HG02852 (cell line): ENCODE results near the gene SUSD4.

Experiments
- ATAC-seq: cut with Tn5 transposase; IDR thresholded peaks from one replicate; pipeline ENCODE4 v1.9.1; 2021; ENCODE audit warnings: mild to moderate bottlenecking, moderate library complexity; ENCODE audit not compliant: unreplicated experiment

The SUSD4 gene

DNA sequence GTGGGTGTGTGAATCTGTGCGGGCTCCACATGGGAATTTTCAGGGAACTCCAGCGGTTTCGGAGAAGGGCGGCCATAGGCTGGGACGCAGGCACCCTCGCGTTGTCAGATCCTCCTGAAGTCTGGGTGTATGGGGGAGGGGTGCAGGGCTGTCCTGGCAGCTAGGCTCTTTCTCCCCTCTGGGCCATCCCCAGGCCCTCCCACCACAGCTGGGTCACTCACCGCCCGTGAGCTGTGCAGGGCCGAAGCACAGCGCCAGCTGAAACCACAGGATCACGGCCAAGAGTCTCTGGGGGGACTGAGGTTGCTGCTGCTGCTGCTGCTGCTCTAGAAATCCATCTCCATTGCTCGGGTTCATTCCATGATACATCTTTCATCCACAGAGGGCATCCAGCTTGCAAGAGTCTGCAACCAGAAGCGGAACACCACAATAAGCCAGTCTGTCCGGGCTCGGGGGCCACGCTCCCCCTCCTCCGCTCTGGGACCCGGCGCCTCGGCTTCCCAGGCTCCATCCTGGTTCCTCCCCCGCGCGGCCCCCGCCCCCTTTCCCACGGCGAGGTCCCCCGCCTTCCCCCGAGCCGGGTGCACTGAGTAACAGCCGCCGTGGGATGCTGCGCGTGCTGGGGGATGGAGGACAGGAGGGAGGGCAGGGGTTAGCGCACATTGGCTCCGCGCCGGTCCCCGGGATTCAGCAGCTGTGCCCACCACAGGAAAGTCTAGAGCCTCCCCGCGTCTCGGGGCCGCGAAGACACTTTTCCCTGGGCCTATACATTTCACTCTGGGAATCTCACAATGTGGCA lies 720 bp downstream of the SUSD4 start:
- ATAC-seq: no peak

GRCh38 chr1:223358826-223359225 lies 5.2 kb downstream of the SUSD4 start:
- ATAC-seq: no peak

DNA sequence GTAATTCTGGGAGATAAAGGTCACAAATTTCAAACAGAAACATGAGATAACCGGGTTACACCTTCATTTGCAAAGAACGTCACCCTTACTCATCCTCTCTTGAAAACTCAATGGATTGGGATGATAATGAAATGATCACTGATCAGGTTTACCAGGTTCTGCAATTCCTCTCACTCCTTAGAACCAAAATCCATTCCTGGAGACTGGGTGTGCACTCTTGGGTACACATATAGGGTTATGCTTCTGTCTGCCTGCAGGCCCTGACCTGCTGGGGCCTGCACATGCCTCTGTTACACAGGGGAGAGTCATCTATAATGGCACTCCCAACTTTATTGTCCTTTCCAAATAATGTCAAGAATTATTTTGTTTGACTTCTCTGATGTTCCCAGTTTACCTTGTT lies 8.3 kb downstream of the SUSD4 start:
- ATAC-seq: no peak

GRCh38 chr1:223353939-223354338 lies 10.0 kb downstream of the SUSD4 start:
- ATAC-seq: no peak

DNA sequence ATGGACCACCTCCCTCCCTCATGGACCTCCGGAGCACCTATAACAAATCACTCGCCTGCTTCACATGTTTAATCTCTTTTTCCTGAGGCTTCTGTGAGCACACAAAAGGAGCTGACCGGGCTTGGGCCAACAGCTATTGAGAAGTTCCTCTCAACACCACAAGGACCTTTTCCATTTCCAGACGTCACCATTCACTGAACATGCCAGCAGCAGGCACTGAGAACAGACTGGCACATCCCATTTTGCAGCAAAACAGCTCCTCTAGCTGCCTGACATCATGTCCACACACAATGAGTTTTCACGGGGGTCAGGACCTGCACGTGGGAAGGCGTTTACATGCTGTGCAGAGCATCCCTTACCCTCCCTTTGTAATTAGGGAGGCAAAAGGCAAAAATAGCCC lies 11.0 kb downstream of the SUSD4 start:
- ATAC-seq: no peak

DNA sequence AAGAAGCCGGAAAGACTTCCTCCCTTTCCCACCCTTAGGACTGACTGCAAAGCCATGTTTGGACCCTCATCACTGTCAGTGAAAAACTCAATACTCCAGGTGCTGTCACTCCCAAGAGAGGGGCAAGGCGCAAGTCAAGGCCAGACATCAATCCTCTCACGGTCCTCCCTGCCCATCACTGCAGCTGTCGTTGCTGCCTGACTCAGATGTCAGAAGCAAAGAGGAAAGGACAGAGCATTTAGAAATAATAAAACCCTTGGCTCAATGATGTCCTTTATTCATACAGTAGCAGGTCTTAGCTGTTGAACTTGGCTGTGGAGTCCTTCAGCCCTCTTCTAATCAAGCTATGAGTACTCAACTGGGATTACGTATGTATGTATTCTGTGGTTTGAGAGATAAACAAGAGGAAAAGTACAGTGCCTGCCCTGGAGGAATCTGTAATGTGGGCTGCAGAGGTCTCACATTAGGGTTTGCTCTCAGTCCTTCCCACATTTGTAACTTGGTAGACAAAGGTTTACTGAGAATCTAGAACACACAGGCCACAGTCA lies 13.5 kb downstream of the SUSD4 start:
- ATAC-seq: no peak

- no peak for ATAC-seq
Observed at GRCh38 chr1:223349241-223349640, 14.7 kb downstream of the SUSD4 start.

DNA sequence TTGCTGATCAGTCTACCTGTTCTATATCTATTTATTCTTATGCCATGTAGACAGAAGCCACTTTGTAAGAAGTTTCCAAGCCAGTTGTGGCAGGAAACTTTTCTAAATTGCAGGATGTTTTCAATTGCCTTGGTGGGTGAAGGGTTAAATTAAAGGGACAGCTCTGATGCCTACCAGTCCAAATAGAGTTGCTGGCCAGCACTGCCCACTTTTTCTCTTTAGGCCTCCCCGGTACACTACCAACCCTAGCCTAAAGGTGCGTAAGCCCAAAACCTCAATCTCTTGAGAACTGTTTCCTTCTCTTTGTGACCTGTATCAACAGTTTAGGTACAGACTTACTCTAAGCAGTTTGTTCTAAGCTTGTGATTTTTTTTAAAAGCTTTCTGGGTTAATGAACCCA lies 15.5 kb downstream of the SUSD4 start:
- ATAC-seq: no peak

DNA sequence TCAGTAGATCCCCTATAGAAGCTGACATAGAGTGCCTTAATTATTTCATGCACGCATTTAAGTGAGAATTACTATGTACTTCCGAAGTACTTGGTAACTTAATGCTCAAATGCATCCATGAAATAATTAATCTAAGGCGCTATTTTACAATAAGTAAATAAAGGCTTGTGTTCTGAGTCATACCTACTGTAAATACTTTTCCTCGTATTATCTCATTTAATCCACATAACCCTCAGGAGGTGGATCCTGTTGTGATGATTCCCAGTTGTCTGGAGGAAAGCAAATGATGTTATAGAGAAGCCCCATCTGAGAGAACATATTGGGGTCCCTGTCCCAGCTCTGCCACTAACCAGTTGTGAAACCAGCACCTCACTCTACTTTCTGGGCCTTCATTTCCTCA lies 16.4 kb downstream of the SUSD4 start:
- no peak for ATAC-seq

DNA sequence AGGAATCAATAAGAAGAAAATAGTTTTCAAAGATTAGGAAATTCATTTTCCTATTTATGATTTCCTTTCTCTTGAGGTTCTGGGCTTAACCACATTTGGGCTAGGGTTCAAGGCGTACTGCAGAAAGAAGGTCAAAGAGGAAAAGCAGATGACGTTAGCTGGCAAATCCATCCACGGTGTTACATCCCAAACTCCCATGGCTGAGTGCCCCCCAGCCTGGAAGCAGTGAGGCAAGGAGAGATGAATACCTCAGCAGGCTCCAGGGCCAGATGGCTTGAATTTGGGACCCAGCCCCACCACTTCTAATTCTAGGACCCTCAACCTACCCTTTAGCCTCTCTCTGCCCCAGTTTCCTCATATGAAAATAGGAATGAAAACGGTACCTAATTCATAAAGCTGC lies 17.7 kb downstream of the SUSD4 start:
- ATAC-seq: no peak

- ATAC-seq: no peak
Observed at GRCh38 chr1:223345720-223346119, 18.3 kb downstream of the SUSD4 start.

DNA sequence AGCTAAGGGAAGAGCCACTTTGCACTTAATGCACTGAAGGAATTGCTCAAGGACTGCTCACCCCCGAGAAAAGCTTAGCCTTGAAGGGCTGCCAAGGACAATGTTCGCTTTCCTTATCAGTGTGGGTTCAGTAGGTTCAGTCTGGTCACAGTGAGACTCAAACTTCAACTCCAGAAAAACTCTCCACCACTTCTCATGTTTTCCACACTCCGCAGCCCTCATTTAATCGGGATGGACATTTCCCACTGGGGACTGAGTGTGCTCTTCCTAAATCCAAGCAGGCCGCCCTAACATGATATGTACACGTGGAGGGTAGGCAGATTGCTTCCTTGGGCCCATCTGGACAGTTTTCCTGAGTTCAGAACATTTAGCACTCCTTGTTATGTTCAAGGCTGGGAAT lies 19.5 kb downstream of the SUSD4 start:
- ATAC-seq: no peak

DNA sequence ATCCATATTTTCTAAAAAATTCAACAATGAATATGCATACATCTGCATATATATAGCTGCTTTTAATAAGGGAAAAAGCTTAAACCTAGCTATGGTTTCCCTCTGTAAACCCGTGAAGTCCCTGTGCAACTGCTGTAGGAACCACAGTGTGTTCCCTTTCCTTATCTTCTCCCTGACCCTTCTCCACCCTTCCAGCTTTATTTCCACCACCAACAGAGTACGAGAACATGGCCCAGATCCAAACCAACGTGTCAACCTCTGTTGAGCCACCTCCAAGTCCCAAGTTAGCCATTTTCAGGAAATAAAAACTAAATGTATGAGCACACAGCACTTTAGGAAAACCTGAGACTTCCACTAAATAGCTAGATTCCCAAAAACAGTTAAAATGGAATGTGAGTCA lies 20.3 kb downstream of the SUSD4 start:
- no peak for ATAC-seq

- no peak for ATAC-seq
Observed at GRCh38 chr1:223341121-223341520, 22.9 kb downstream of the SUSD4 start.

- no peak for ATAC-seq
Observed at GRCh38 chr1:223340637-223341036, 23.3 kb downstream of the SUSD4 start.

DNA sequence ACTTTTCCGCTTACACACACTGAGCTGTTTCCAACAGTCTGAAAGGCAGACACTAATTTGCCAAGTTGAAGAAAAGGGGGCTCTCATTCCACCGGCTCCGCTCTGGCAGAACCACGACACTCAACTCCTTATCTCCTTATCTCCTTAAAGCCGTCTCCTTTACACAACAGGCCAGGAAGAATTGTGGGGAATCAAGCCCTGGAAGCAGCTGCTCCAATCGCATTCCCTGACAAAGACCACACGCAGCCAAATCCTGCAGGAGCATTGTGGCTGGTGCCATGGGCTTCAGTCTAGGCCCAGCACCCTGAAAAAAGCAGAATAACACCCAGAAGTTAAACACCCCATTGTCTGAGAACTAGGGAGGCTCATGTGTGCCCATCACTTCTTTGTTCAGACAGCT lies 24.1 kb downstream of the SUSD4 start:
- no peak for ATAC-seq

DNA sequence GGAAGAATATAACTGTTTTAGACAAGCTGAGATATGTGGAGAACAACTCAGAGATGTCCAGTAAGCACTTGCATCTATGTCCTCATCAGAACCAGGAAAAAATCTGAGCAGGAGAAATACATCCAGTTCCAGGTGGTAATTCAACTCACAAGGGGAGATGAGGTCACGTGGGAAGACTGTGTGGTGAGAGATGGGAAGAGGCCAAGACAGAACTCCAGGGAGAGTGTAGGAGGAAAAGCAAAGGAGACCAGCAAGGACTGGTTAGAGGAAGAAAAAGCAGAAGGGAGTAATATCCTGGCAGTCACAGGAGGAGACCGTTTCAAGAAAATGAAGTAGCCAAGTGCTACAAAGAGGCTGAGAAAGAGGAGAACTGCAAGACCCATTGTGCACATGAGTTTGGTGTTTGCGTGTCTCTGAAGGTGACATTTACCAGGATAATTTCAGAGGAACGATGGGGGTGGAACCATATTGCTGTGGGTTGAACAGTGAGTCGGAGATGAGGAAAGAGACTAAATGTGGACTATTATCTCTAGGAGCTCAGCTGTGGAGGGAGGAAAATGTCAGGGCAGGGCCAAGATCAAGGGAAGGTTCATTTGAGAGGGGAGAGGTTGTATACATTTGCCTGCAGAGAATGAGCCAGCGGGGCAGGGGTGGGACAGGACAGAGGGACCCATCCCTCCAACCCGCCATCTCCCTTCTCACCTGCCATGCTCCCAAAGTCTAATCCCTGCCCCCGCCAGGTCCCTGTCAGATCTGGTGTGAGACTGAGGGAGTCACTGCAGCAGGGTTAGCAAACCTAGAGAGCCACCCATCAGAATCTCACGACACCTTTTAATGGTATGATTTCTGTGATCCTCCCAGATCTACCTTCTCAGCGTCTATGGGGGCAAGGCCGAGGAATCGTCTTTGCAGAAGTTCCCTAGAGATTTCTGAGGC lies 24.9 kb downstream of the SUSD4 start:
- no peak for ATAC-seq

DNA sequence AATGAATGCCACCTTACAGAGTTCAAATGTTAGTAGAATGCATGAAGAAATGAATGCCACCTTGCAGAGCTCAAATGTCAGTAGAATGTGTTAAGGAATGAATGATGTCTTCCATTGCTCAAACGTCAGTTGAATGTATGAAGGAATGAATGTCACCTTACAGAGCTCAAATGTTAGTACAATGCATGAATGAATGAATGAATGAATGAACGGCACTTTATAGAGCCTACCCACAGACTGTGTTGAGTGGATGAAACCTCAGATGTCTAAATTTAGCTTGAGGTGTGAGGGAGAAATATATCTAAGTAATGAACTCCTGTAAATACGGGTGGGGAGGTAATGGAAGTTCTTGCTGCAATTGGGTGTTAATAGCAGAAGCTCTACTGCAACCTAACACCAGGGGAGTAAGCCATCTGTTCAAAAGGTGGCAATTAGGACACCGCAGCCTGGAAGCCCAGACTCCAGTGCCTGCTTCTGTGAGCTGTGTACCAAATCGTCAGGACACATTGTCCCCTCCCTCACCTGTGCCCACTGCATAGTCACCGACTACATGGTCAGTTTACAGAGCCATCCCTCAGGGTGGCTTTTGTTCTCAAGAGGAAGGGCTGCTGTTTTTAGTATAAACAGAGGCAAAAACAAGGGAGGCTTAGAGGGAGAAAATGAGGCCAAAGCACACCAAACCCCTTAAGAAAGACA lies 26.7 kb downstream of the SUSD4 start:
- ATAC-seq: no peak

DNA sequence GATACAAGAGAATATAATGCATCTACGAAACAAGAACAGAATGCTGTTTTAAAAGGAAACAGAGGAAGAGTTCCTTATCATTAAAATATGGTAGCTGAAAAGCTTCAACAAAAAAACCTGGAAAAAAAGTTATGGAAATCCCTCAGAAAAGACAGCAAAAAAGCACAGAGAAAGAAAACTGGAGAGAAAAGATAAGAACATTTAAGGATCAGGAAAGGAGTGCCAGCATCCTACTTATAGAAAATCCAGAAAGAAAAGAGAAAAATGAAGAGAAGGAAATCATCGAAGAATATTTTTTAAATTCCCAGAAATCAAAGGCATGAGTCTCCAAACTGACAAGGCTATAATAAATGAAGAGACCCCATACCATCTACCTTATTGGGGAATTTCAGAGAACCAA lies 29.8 kb downstream of the SUSD4 start:
- ATAC-seq: no peak

DNA sequence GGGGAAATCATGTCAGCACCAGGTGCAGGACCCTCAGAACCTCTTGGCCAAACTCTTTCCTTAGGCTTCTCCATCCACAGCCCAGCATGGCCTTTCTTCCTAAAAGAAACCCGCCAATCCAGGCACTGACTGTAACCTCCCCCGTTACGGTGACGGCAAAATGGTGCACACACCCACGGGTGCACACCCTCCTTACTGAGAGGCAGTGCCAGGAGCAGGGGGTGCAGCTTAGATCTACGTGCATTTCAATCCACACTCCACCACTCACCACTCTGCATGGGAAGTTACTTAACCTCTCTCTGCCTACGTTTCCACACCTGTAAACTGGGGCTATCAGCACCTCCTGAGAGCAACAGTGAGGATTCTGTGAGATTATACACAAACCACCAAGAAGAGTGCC lies 31.0 kb downstream of the SUSD4 start:
- ATAC-seq: no peak

GRCh38 chr1:223331929-223332328 lies 32.0 kb downstream of the SUSD4 start:
- no peak for ATAC-seq
